Ishikawa (cell line): ENCODE measurements around the gene SRBD1.

Experiments used
- TCF12 ChIP-seq: IDR thresholded peaks from 2 replicates; pipeline ENCODE4 v1.6.1; 2012; ENCODE audit warnings: low read depth
- YY1 ChIP-seq: IDR thresholded peaks from 2 replicates; pipeline ENCODE4 v1.6.1; 2012; ENCODE audit warnings: low read depth
- TF ChIP-seq, protein P1 (sequence below): IDR thresholded peaks from 2 replicates; pipeline ENCODE4 v1.6.1; 2012; ENCODE audit warnings: low read depth, mild to moderate bottlenecking

DNA sequence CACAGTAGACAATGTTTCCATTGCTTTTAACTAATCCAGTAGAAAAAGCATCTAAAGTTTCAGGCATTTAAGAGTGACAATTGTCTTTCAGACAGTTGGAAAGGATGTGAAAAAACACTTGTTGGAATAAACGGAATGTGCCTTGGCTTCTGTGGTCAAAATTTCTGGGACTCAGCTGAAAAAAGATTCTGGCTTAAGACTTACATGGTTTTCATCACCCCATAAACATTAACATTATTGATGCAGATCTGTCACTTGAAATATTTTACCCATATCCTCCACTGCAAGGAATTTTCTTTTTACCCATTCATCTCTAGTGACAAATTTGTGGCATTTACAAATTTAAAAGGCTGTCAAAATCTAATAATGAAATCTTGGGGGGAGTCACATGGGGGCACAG lies 166.0 kb downstream of the SRBD1 start:
- TF ChIP-seq TCF12 (no peak), YY1 (no peak)
- TF ChIP-seq, protein P1, sequence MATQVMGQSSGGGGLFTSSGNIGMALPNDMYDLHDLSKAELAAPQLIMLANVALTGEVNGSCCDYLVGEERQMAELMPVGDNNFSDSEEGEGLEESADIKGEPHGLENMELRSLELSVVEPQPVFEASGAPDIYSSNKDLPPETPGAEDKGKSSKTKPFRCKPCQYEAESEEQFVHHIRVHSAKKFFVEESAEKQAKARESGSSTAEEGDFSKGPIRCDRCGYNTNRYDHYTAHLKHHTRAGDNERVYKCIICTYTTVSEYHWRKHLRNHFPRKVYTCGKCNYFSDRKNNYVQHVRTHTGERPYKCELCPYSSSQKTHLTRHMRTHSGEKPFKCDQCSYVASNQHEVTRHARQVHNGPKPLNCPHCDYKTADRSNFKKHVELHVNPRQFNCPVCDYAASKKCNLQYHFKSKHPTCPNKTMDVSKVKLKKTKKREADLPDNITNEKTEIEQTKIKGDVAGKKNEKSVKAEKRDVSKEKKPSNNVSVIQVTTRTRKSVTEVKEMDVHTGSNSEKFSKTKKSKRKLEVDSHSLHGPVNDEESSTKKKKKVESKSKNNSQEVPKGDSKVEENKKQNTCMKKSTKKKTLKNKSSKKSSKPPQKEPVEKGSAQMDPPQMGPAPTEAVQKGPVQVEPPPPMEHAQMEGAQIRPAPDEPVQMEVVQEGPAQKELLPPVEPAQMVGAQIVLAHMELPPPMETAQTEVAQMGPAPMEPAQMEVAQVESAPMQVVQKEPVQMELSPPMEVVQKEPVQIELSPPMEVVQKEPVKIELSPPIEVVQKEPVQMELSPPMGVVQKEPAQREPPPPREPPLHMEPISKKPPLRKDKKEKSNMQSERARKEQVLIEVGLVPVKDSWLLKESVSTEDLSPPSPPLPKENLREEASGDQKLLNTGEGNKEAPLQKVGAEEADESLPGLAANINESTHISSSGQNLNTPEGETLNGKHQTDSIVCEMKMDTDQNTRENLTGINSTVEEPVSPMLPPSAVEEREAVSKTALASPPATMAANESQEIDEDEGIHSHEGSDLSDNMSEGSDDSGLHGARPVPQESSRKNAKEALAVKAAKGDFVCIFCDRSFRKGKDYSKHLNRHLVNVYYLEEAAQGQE: no peak
